Measurements from ENCODE around the gene DGKH.
A peak's percentile ranks its signal among the peaks of the same experiment; 100 is the strongest.
"Not testable (repeated sequence)": the region's sequence is repeated elsewhere in the genome, so short reads cannot be mapped to it uniquely, and the experiment has no call there.

DGKH gene

DNA sequence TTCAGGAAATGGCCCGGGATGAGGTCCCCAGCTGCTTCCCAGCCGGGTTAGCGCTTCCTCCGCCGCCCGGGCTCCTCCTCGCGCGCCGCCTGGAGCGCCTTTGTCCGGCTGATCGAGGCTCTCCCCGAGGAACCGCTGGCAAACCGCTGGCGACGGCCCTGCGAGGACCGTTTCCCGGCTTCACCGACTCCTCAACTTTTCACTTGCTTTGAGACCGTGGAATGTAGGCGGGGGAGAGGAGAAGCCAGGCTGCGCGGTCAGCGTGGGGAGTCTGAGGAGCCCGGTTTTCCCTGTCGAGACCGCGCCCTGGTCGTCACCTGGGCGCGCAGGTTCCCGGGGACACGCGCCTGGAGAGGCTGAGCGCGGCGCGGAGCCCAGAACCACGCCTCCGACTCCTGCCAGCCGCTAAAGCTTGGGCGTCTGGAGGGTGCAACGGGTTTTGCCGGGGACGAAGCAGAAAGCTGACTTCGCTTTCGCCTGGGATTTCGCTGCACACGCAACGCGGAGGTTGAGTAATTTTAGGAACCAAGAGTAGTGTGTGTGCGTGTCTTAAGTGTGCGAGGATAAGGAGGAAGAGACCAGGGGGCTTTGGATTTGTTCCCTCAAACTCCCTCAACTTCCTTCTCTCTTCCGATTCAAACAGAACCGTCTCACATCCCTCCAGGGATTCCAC is 7.3 kb upstream of the DGKH start:
- DNase-seq: peak in 3 of 4 experiments; percentile 3 to 24 (median 5)

DNA sequence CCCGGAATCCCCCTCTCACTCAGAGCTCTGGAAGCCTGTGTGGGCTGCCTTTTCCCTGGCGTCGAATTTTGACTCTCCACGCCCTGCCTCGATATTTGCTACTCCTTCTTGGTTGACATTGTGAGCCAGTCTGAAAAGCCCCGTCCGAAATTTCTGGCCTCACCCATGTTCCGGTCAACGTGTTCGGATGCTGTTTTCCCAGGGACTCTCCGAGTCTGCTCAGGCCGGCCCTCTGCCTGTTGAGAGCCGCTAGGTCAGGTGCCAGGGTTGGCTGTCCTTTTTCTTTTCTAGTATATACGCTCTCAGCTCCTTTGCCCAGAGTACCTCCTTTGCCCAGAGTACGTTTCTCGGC is 6.8 kb upstream of the DGKH start:
- no peak for DNase-seq

DNA sequence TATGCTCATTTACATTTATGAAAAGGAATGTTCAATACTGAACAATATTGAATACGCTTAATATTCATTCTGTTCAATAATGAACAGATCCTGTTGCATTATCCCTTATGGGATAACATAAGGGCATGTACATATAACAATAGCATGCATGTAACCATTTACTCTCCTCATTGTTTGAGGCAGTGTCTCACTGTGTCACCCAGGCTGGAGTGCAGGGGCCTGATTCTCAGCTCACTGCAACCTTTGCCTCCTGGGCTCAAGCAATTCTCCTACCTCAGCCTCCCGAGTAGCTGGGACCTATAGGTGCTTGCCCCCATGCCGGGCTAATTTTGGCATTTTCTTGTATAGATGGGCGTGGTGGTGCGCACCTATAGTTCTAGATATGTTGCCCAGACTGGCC is 4.8 kb upstream of the DGKH start:
- DNase-seq: no peak

DNA sequence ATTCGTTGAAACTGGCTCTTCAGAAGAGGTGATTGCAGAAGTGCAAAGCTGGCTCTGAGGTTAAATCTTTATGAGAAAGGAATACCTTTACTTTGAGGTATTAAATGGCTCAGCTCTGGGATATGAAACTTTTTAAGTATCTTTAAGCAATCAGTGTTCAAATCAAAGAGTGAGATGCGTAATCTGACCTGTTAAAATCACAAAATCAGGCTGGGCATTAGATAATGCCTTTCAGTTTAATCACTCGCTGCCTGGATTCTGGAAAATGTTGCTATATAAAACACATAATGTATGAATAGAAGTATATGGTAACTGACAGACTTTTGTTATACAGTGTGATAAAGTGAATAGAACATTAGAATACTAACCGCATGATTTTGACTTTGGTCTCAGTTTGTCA is 2.0 kb upstream of the DGKH start:
- no peak for DNase-seq

DNA sequence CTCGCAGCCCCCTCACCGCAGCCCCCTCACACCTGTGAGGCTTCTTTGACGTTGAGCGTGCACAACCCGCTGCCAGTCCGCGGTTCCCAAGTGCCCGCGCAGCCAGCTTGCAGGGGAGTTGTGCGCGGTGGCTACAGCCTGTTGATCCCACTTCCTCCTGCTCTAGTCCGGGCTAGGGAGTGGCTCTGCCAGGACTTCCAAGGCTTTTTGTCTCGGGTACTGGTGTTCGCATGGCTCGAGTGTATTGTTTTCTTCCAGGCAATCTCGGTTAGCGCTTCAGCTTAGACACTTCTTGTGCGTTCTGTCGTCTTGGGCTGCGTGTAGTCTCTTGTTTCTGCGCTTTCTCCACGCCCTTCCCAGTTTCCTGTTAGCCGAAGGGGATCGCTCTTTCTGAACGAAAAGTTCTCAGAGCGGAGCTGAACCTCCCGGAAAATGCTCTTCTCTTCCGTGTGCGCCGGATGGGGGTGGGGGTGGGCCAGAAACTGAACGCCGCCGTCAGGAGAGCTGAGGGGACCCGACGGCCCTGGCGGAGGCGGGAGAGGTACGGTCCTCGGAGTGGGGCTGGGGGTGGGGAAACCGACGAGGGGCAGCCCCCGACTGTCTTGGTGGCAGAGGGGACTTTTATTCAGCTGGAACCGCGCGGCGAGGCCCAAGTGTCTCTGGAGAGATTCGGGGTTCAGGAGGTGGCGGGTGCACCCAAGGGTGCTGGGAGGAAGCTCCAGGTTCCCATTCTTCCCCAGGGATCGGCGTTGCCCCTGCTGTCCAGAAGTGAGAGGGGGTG is 697 bp upstream of the DGKH start:
- DNase-seq: peak in 1 of 4 experiments; percentile 6

DNA sequence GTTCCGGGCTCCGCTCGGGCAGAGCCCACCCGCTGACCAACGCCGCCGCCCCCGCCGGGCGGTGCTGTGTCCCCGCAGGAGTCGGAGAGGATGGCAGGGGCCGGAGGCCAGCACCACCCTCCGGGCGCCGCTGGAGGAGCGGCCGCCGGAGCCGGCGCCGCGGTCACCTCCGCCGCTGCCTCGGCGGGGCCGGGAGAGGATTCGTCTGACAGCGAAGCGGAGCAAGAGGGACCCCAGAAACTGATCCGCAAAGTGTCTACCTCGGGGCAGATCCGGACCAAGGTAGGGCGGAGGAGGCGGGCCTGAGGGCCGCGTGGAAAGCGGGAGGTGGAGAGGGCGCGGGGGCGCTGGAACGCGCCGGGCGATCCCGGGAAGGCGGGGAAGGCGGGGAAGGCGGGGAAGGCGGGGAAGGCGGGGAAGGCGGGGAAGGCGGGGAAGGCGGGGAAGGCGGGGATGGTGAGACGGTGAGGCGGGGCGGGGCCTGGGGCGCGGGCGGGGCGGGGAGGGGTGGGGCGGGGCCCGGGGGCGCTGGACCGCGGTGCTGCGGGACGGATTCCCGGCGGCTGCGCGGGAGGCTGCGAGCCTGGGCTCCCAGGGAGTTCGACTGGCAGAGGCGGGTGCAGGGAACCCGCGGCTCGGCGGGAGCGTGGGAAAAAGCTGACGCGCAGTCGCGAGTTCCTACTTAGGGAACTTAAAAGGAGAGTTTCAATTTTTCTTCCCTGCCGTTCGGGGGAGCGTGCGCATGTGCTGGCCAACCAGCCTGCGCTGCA is 421 bp downstream of the DGKH start:
- DNase-seq: peak in 3 of 4 experiments; percentile 9 to 45 (median 19)

DNA sequence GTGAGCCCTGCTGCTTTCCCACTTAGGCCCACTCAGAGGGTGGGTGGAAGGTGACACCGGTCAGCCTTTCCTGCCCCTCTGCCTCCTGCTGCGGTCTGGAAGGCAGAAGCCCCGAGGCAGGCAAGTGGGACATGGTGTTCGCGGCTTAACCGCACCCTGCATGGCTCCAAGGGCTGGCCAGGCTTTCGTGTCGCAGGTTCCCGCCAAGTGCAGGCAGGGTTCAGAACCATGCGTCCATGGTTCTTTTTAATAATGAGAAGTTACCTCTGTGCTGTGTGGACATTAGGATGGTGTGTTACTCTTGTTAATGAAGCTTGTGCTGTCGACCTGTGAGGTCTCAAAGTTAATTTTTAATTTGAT is 986 bp downstream of the DGKH start:
- no peak for DNase-seq

DNA sequence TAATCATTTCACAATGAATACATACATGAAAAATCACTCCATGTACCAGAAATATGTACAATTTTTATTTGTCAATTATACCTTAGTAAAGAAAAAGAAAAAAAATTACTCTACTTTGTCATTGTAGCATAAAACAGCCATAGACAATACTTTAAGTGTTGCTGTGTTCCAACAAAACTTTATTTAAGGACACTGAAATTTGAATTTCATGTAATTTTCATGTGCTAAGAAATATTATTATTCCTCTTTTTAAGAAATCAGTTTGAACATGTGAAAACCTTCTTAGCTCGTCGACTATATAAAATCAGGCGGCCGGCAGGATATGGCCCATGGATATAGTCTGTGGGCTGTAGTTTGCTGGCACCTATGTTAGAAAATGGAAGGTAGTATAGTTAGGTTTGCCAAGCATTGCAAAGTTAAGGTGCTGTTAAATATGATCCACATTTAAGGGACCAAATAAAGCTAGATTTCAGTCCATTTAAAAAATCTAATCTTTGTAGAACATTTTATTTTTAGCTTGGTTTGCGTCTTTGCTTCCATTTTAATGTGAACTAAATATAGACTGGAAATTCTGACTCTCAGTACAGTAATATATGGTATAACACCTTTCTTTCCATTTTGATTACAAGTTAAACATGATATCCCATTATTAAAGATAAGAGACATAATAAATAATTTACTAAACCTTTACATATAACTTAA is 6.5 kb downstream of the DGKH start:
- DNase-seq: no peak

DNA sequence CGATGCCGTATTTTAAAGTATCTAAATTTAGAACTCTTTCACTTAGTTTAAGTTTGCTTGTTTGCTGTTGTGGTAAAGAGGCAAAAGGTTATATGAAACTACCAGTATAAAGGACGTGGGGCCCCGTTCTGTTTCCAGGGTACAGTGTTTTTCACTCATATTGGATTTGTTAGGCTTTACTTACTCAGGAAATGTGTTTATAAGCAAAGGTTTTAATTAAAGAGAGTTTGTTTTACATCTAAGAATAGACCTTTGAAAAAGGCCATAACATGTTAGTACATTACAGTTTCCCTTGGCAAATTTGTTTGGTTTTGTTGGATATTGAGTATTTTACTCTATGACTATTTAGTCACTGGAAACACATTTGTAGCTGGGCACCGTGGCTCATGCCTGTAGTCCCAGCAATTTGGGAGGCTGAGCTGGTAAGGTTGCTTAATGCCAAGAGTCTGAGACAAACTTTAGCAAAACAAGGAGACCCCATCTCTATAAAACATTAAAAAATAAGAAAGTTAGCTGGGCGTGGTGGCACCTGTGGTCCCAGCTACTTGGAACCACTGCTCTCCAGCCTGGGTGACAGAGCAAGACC is 7.1 kb downstream of the DGKH start:
- DNase-seq: no peak

DNA sequence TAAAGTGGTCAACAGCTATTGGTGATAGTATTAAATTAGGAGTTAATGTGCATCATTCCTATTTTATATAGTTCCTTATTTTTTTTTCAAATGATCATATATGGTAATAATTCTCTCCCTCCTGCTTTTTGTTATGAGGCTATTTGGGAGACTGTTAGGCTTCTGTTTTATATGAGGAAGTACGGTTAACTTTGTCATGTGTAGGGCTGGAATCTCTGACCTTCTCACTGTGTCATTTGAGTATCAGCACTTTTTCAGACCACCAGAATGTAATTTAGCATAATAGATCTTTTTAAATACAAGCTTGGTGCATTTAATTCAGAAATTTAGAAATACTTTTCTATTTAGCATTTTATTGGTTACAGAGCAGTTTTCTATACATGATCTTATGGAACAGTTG is 7.7 kb downstream of the DGKH start:
- DNase-seq: no peak

DNA sequence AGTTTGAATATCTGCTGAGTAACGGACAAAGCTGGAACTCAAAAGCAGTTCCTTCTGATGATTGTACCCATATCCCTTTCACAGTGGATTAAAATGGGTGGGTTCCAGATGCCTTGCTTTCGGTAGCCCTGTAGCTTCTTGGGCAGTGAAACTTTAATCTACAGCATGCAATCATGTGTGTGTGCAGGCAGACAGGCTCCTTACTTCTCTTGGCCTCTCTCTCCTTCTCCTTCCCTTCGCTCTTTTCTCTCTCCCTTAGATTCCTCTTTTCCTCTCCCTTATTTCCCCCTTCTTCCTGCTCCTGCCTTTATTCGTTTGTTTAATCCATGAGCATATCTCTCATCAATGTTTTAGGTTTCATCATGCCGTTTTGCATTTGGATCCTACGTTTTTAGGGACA is 8.1 kb downstream of the DGKH start:
- DNase-seq: no peak

DNA sequence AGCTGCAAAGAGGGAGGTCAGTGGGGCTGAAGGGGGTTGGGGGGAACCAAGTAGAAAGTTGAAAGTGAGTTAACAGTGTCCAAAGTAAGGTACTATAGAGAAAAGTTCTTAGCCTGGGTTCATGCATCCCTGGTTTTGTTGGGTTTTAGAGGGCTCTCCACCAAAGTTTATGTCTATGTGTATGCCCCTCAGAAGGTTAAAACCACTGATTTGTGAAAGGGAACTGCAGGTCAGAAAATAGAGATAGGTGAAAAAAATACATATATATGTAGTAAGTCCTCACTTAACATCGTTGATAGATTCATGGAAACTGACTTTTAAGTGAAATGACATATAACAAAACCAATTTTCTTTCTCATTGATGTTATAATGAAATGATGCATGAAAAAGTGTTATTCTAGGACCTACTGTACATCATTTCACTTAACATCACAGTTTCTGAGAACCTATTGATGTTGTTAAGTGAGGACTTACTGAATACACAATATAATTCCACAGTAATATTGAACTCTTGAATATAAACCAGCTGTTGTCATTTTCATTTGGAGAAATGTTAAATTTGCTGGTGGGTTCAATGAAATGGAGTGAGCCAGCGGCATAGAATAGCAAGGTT is 9.6 kb downstream of the DGKH start:
- DNase-seq: no peak

DNA sequence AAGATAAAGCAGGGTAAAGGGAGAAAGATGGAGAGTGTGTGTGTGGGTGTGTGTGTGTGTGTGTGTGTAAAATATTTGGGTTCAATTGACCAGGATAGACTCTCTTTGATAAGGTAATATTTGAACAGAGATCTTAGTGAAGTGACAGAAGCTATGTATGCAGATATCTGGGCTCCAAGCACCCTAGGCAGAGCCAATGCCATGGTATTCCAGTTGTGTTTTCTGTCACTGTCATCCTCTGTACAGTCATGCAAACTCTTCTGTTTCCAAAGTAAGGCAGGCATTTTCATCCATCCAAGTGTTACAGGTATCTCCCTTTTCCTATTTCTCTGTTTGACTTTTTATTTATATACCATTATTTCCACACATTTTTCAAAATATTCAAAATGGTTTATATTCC is 13.5 kb downstream of the DGKH start:
- DNase-seq: no peak

DNA sequence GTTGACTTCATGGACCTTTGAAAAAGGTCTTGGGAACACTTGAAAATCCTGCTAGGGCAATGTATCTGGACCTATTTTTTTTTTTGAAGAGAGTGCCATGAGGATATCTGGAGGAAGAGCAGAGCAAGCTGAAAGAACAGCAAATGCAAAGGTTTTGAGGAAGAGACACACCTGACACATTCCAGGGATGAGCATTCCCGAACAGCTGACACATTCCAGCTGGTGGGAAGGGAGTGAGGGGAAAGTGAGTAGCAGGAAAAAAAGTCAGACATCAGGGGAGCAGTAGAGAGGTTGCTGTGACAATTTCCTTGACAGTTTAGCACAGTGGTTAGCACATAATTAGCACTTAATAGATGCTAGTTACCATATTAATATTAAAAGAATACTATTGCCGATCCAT is 14.7 kb downstream of the DGKH start:
- no peak for DNase-seq

DNA sequence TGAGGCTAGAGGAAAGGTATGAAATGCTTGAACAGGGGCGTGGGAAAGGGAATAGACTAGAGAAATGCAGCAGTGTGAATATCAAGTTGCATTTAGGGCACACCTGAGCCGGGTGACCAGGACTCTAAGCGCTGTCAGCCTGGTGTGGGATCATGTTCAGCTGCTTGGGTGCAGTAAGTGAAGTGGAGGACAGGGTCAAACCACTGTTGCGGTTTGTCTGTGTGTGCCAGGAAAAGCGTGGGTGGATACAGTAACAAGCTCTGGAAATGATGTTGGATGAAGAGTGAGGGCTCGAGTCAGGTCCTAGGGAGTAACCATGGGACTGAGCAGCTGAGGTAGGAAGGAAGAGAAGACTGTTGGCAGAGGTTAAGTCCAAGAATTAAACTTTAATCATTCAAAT is 15.8 kb downstream of the DGKH start:
- DNase-seq: no peak

DNA sequence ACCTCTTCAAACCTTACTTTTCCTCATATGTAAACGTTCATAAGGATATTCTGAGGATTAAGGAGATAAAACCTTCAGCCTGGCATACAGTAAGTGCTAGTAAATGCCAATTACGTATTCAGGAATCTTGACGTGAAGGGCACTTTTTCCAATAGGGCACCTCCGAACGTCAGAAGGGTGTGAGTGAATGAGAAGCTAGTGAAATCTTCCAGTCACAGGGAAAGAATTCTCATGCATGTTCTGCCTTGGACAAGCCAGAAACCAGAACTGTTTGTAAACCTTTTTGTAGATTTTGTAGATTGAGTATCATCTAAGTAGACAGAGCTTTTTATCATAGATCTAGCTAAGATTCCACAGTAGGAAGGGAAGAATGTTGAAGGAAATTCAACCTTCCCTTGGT is 16.5 kb downstream of the DGKH start:
- no peak for DNase-seq

DNA sequence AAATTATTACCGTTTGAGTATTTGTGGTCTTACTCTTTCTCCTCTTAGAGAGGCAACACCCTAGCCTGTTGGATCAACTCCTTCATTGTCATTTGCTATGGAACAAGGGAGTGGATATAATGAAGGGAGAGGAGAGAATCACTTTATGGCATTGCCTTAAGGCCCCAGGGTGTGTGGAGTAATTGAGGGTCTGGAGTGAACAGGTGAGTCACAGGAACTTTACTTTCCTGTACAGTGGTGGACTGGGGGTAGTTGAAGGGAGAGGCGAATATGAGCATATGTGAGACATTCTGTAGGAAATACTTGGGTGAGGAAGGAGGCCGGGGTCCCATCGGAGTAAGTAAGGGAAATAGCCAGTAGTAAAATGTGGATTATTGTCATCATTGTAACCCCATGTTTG is 17.0 kb downstream of the DGKH start:
- DNase-seq: no peak

DNA sequence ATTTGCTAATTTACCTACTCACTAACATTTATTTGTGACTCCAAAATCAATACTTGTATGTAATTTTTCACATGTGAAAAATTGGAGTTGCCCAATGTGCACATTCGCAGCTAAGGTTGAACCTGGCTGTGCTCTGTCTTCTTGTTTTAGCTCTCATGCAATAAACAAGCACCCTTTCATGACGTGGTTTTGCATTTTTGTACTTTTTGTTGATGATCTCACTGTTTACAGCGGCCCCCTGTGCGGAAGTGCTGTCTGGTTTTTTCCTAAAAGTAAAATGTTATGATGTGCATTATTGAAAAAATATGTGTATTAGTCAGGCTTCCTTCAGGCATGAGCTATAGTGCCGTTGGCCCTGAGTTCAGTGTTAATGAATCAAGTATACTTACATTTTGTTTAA is 18.1 kb downstream of the DGKH start:
- no peak for DNase-seq

DNA sequence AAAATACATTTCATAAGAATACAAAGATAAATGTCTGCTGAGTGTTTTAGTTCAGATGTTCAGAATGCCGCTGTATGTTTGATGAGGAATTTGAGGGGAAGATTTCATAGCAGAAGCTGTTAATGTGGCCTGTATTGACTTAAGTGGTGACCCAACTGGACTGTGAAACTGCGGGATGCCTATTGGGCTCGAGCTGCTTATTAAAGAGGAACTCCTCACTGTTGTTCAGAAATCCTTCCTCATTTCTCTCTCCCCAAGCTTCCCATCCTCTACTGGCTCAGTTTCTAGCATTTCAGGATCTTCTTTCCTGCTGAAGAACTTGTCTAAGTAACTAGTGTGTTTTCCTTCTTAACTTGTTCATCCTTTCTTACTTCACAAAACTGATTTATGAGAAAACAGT is 20.4 kb downstream of the DGKH start:
- no peak for DNase-seq

DNA sequence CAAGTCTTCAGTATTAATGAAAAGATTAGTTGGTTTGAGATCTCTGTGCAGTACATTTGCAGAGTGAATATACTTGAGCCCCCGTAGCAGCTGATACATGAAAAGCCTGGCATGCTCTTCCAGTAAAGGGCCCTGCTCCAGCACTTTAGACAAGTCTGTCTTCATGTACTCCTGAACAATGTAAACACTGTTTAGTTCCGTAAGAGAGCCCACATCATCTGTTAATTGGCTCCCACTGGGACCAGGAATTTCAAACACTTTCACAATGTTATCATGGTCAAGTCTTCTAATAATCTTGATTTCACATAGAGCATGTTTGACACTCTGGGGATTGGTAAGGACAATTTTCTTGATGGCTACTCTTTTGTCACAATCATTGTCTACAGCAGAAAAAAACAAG is 22.2 kb downstream of the DGKH start:
- not testable (repeated sequence) for DNase-seq

DNA sequence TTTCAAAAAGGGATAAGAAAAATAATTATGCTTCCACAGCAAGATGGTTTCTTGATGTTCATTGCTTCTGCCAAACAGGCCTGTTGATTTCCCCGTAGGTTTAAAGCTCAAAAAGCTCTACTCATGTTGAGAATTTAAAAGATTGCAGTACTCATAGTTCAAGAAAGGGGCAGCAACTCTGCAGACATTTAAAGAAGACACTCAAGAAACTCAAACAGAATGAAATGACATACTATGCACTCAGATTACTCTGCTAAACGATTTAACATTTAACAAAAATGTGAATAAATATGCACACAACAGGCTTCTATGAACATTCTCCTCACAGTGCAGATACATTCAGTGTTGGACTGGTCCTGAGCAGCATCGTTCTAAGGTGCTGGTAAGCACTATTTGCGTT is 22.7 kb downstream of the DGKH start:
- DNase-seq: not testable (repeated sequence)

DNA sequence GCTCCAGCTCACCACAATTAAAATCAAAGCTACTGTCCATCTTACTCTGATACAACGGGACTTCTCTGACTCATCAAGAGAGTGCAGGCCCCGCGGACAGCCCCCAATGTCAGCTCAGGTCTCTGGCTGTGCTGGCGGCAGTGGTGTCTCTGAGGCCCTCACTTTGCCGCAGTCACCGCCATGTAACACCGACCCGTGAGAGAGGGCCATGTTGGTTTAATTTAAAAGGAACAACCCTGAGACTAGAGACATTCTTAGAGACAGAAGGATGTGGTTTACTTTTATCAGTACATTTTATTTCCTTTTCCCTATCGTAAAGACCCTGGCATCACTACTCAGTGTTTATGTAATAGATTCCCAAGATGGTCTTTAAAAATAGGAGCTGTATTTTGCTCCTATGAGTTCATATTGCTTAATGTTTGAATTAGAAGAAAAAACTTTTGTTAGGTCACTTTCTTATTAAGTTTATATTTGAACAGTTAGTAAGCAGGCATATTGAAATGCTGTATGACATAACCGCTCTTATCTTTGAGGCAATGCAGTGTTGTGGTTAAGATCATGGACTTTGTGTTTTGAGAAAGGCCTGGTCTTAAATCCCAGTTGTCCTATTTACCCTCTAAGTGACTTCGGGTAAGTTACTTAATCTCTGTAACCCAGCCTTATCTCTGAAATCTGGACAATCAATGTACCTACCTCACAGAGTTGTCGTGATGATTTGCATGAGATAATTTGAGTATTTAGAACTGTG is 23.4 kb downstream of the DGKH start:
- DNase-seq: no peak

Data from activated naive CD4-positive, alpha-beta T cell (primary cell).